ENCODE data around the gene KDM4C.

DNA sequence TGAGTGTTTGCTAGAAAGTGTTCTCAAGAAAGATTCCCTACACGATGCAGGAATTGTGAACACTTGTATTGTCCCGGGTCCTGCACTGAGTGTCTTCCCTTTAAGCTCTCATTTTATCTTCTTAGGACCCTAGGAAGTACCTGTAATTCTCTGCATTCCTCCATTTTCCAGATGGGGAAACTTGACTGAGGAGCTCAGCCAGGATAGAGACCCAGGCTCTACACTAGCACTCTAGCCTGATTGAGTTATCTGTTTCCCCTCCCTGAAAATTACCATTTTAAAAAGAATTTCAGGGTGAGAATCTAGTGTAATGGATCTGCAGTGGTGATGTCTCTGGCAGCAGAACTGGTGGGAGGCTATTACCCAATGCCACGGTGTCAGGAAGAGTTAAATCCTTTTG lies 453.9 kb downstream of the KDM4C start:
- no peak for TF ChIP-seq POLR2A (IDR thresholded peaks at IDR 0.05)
- TF ChIP-seq, protein P1, sequence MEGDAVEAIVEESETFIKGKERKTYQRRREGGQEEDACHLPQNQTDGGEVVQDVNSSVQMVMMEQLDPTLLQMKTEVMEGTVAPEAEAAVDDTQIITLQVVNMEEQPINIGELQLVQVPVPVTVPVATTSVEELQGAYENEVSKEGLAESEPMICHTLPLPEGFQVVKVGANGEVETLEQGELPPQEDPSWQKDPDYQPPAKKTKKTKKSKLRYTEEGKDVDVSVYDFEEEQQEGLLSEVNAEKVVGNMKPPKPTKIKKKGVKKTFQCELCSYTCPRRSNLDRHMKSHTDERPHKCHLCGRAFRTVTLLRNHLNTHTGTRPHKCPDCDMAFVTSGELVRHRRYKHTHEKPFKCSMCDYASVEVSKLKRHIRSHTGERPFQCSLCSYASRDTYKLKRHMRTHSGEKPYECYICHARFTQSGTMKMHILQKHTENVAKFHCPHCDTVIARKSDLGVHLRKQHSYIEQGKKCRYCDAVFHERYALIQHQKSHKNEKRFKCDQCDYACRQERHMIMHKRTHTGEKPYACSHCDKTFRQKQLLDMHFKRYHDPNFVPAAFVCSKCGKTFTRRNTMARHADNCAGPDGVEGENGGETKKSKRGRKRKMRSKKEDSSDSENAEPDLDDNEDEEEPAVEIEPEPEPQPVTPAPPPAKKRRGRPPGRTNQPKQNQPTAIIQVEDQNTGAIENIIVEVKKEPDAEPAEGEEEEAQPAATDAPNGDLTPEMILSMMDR (IDR thresholded peaks at IDR 0.05), result no peak
- no peak for TF ChIP-seq POLR2AphosphoS5 (IDR thresholded peaks at IDR 0.05)
- no peak for TF ChIP-seq EP300 (IDR thresholded peaks at IDR 0.05)
